Measurements from ENCODE around the gene TMPRSS4.

Gene TMPRSS4

DNA sequence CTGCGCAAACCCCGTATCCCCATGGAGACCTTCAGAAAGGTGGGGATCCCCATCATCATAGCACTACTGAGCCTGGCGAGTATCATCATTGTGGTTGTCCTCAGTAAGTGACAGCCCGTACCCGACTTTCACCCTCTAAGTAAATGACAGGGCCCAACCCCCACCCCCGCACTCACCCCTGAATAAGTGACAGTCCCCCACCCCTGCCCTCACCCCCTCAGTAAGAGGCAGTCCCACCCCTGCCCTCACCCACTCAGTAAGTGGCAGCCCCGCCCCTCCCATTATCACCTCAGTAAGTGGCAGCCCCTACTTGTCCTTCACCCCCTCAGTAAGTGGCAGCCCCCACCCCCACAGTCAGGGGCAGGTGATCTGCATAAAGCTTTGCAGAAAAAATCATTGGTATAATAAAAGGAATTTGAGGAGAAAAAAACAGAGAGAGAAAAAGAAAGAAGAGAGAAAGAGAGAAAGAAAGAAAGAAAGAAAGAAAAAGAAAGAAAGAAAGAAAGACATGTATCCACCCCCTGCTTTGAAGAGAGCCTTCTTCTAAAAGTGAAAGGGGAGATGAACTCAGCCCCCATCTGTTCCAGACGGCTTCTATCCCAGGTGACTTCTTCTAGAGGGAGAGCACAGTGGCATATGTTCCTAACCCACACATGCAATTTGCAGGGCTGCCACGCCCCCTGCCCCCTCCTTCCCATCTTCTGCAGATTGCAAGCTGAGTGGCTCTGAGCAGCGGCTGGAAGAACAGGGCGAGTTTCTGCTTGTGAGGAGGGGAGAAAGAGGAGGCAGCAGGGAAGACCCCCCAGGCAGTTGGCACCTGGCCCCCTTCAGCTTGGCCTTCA, 22.3 kb downstream of the TMPRSS4 start:
- no peak for DNase-seq
- H3K36me3 ChIP-seq = no peaks in the 10 kb centered on the region
- H3K9me3 ChIP-seq = no peaks in the 10 kb centered on the region
- peaks cover 3% of the 10 kb centered on the region; the same call in 1 of the 2 replicates for H3K27me3 ChIP-seq
- no peak for TF ChIP-seq CTCF (IDR thresholded peaks at IDR 0.05; ENCODE audit: low read depth, low read length)
- no peaks in the 10 kb centered on the region for H3K4me1 ChIP-seq
- no peak overlapping the region for H3K4me3 ChIP-seq (ENCODE audit: low read depth, low read length)

DNA sequence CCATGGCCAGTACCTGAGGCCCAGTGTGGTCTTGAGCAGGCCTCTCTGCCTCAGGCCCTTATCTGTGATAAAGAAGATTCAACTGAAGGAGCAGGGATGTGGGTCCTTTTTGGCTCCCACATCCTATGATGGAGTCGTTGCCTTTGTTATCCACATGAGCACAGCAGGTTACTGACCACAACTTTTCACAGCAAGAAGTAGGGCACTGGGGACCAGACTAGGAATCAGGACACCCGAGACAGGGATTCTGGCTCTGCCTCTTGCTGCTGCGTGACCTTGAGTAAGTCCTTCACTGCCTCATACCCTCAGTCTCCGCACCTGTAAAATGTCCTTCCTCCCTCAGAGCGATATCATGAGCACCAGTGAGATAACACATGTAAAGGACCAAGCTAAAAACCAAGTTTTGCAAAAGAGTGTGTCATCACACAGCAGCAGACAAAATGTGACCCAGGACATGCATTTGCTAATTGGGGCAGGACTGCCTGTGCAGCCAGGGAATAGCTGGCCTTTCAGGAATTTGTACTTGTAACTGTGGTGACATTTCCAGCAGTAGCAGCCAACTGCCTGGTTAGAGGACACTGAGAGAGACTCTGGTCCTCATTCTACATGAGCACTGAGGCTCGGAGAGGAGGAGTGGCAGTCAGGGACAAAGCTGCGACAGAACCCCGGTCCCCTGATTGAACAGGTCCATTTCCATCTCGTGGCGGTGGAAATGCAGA, 23.1 kb downstream of the TMPRSS4 start:
- no peaks in the 10 kb centered on the region for H3K4me1 ChIP-seq
- H3K9me3 ChIP-seq = no peaks in the 10 kb centered on the region
- no peaks in the 10 kb centered on the region for H3K36me3 ChIP-seq
- DNase-seq = no peak
- H3K4me3 ChIP-seq (ENCODE audit: low read depth, low read length) = no peak overlapping the region
- H3K27me3 ChIP-seq = peaks cover 3% of the 10 kb centered on the region; the same call in 1 of the 2 replicates
- TF ChIP-seq CTCF (IDR thresholded peaks at IDR 0.05; ENCODE audit: low read depth, low read length) = no peak

- H3K36me3 ChIP-seq = no peaks in the 10 kb centered on the region
- no peak for DNase-seq
- H3K4me1 ChIP-seq = no peaks in the 10 kb centered on the region
- peaks cover 3% of the 10 kb centered on the region for H3K27me3 ChIP-seq
- H3K4me3 ChIP-seq (ENCODE audit: low read depth, low read length) = no peak overlapping the region
- H3K9me3 ChIP-seq = no peaks in the 10 kb centered on the region
- TF ChIP-seq CTCF (IDR thresholded peaks at IDR 0.05; ENCODE audit: low read depth, low read length) = no peak
Observed at GRCh38 chr11:118100691-118101232, 23.9 kb downstream of the TMPRSS4 start.

GRCh38 chr11:118102721-118103261, 25.9 kb downstream of the TMPRSS4 start:
- H3K36me3 ChIP-seq = no peaks in the 10 kb centered on the region
- no peak for TF ChIP-seq CTCF (IDR thresholded peaks at IDR 0.05; ENCODE audit: low read depth, low read length)
- DNase-seq = no peak
- H3K27me3 ChIP-seq = peaks cover 3% of the 10 kb centered on the region; the same call in 1 of the 2 replicates
- H3K9me3 ChIP-seq = no peaks in the 10 kb centered on the region
- no peaks in the 10 kb centered on the region for H3K4me1 ChIP-seq
- H3K4me3 ChIP-seq (ENCODE audit: low read depth, low read length) = no peak overlapping the region

GRCh38 chr11:118104491-118104890, 27.6 kb downstream of the TMPRSS4 start:
- no peak for TF ChIP-seq CTCF (IDR thresholded peaks at IDR 0.05; ENCODE audit: low read depth, low read length)
- no peak for DNase-seq
- H3K4me3 ChIP-seq (ENCODE audit: low read depth, low read length) = no peak overlapping the region

More at GRCh38 chr11:118104491-118104890, 27.6 kb downstream of the TMPRSS4 start:
- no peaks in the 10 kb centered on the region for H3K36me3 ChIP-seq
- no peaks in the 10 kb centered on the region for H3K9me3 ChIP-seq
- H3K4me1 ChIP-seq = no peaks in the 10 kb centered on the region
- H3K27me3 ChIP-seq = peaks cover 9% of the 10 kb centered on the region

Data from BE2C (cell line).